ENCODE measurements around the gene LGALS9C.
A peak's percentile ranks its signal among the peaks of the same experiment; 100 is the strongest.
"Not testable (repeated sequence)": the region's sequence is repeated elsewhere in the genome, so short reads cannot be mapped to it uniquely, and the experiment has no call there.

LGALS9C gene

DNA sequence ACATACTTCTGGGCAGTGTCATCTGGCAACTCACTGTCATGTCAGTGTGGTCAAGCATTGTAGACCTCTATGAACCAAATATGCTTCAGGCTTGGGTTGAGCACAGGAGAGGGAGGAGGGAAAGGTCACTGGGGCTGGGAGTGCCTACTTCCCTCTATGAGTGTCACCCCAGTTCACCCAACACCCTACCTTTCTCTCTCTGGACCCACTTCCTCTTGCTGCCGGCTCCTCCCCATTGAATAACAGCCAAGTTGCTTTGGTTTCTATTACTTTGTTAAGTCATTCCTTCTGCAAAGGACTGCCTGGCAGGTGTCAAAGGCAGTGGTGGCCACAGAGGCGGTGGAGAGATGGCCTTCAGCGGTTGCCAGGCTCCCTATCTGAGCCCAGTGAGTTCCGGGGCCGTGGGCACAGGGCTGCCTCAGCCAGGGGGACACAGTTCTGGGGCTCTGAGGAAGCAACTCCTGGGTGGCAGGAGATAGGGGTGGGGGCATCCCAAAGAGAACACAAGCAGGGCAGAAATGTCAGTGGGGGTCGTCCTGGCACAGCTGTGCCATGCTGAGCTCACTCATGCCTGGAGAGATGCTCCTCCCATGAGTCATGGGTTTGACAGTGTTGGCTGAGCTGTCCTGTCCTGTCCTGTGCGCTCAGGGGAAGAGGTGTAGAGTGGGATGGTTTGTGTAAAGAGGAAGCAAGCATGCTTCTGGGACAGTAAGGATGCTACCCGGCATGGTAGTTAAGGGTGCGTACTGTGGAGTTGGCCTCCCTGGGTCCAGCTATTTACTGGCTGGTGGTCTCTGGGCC, at the start of gene LGALS9C:
LGALS9C (plus strand) TSS at position 282 of the 801 bp plus-strand sequence; CDS start at position 348, 66 bp downstream.
- DNase-seq (ENCODE audit: low spot score) = not testable (repeated sequence)

DNA sequence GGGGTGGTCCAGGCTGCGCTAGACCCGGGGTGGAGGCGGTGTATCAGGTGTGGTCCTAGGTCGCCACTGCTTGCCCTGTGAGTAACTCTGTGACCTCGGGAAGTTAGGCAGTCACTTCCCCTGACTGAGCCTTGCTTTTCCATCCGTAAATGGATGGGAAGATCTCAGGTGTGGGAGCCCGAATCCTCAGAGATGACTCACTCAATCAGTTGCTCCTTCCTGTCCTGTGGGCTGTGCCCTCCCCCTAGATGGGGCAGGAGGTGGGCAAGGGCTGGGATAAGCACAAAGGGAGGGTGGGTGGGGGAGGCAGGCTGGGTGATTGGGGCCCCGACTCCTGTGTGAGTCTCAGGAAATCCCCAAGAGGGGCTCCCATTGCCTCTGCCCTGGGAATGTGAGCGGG, 44.4 kb upstream of the LGALS9C start:
- not testable (repeated sequence) for DNase-seq (ENCODE audit: low spot score)

DNA sequence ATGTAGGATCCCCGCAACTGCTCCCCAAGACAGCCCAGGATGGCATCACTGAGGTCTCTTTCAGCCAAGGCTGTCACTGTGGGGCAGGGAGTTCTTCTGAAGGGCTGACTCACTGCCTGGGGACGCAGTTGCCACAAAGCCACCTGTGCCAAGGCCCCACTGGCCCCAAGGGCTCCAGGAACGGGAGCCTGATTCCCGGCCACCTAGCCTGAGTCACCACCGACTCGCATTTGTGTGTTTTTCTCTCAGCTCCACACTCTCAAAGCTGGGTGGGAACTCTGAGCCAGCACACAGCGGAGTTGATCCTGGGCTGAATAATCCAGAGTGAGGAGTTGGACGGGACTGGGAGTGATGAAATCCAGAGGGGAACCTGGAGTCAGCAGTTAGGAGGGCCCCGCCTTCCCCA, 37.1 kb upstream of the LGALS9C start:
- not testable (repeated sequence) for DNase-seq (ENCODE audit: low spot score)

DNA sequence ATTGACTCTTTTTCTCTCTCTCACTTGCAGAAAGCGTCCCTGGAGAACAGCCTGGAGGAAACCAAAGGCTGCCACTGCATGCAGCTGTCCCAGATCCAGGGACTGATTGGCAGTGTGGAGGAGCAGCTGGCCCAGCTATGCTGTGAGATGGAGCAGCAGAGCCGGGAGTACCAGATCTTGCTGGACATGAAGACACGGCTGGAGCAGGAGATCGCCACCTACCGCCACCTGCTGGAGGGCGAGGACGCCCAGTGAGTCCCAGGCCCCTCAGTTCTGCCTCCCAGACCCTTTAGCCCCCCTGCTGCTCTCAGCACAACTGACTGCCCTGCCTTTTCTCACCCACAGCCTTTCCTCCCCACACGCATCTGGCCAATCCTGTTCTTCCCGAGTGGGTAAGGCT, 34.5 kb upstream of the LGALS9C start:
- DNase-seq (ENCODE audit: low spot score) = peak; percentile 24

DNA sequence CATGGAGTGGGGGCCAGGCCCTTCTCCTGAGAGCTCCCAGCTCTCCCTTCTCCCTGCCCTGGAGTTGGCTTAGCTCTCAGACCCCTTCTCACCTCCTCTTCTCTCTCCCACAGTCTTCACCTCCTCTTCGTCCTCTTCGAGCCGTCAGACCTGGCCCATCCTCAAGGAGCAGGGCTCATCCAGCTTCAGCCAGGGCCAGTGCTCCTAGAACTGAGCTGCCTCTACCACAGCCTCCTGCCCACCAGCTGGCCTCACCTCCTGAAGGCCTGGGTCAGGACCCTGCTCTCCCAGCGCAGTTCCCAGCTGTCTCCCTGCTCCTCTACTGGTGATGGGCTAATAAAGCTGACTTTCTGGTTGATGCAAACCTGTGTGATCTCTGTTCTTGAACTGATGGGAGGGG, 34.1 kb upstream of the LGALS9C start:
- DNase-seq (ENCODE audit: low spot score) = not testable (repeated sequence)

DNA sequence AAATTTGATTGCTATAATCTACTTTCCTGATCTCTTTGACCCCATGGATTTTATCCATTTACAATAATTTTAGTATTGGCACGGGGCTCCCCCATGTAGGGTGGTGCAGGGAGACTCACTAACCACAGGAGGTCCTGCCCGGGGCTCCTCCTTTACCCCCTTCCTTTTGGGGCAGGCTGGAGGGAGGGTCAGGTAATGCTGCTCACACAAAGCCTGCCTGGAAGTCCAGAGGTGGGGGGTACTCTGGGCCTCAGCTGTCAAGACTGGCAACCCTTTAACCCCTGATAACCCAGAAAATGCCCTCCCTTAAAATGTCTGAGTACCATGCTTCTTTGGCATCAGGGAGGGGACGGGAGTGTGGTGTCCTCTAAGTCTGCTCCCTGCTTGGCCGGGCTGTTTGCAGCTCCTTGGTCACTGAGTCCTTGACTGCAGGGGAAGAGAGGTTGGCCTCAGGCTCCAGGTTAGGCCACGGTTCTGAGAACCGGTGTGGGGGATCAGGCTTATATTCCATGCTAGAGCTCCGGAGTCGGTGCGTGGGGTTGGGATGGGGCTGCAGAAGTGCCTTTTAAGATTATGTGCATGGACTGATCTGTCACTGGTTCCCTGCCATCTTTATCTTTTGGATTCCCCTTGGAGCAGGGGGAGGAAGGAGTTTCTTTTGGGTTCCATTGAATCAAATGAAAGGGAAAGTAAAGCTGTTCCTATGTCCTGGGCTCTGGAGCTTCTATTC, 28.9 kb upstream of the LGALS9C start:
- DNase-seq (ENCODE audit: low spot score) = not testable (repeated sequence)

DNA sequence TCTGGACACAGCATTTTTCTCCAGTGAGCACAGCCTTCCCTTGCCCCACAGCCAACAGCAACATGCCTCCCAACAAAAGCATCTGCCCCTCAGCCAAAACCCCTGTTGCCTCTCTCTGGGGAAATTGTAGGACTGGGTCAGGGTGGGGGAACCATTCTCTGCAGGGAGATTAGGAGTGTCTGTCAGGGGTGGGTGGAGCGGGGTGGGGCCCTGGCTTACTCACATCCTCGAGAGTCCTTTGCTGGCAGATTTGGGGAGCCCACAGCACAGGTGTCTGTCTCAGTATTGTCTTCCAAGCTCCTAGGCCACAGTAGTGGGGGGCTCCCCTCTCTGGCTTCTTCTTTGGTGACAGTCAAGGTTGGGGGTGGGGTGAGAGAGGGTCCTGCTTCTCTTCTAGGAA, 28.3 kb upstream of the LGALS9C start:
- DNase-seq (ENCODE audit: low spot score) = not testable (repeated sequence)

DNA sequence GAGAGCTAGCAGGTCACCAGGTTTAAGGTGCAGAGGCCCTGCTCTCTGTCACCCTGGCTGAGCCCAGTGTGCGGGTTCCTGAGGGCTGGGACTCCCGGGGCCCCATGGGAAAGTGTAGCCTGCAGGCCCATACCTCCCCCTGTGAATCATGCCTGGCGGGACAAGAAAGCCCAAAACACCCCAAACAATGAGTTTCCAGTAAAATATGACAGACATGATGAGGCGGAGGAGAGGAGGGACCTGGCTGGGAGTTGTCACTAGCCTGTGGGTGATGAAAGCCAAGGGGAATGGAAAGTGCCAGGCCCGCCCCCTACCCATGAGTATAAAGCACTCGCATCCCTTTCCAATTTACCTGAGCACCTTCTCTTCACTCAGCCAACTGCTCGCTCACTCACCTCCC, 26.8 kb upstream of the LGALS9C start:
- DNase-seq (ENCODE audit: low spot score) = not testable (repeated sequence)

DNA sequence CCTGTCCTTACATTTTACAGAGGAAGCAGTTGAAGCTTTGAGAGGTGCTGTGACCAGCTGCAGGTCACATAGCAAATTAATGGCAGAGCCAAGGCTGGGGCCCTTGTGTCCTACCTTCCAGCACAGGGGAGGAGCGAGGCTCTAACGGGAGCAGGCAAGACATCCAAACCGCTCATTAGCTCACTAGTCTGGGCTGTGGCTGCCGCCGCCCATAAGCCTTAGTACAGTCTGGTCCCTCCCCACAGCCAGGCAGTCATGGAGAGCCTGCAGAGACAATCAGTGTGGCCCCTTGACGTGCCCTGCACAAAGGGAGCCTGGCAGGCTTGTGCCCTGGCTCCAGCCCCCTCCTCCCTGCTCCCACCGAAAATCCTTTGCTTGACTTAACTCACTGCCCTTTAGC, 25.6 kb upstream of the LGALS9C start:
- DNase-seq (ENCODE audit: low spot score) = not testable (repeated sequence)

DNA sequence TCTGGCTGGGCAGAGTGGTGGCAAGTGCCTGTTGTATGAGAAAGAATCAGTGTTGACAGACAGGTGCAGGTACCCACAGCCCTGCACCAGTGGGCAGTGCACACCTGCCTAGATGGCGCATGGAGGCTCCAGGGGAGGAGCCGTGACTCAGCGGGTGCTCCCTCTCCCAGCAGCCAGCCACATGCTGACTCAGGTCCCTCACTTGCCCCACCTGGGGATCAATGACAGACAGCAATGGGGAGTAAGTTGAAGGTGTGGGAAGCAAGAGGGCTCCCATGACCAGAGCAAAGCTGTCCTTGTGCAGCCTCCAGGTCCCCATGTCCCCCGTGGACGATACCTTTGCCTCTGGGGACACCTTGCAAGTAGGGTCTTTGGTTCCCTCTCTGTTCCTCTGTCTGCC, 24.6 kb upstream of the LGALS9C start:
- DNase-seq (ENCODE audit: low spot score) = not testable (repeated sequence)

DNA sequence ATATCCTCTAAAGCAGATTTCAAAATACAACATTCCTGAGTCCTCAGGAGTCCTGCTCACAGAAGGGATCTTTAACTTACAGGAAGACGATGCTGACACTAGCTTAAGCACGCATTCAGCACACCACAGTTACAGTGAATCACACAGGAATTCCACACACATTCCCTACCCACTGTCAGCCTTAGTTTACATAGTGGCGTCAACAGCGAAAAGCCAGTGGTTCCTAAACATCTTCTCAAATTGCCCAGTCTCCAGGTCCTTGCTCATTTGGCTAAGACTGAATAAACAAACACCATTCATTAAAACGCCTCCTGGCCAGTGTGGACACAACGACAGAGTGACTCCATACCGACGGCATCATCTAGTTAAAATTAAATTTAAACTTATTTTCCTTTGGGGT, 17.6 kb upstream of the LGALS9C start:
- DNase-seq (ENCODE audit: low spot score) = not testable (repeated sequence)

DNA sequence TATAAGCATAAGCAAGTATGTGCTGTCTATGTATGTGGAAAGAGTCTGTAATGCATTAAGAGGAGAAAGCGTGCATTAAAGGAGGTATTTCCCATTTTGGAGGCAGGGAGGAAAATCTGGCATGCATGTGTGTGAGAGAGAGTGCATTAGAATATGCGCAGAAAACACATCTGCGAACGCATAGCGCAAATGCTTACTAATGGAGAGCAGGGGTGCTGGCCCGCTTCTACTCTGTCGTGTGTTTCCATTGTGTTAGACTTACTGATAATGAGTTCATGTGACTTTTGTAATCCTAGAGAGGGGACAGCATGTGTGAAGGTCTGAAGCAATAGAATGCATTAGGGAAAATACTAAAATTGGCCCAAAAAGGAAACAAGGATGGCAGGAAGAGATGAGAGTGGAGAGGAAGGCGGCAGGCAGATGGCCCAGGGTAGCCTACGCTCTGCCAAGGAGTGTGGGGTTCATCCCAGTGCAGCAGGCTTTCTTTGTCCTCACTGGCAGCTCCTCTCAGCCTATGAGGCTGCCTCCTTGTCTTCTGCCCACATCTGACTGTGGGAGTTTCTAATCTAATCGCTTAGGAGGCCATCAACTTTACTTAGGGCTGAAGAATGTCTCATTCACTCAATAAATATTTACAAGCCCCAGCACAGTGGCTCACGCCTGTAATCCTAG, 12.6 kb upstream of the LGALS9C start:
- not testable (repeated sequence) for DNase-seq (ENCODE audit: low spot score)

DNA sequence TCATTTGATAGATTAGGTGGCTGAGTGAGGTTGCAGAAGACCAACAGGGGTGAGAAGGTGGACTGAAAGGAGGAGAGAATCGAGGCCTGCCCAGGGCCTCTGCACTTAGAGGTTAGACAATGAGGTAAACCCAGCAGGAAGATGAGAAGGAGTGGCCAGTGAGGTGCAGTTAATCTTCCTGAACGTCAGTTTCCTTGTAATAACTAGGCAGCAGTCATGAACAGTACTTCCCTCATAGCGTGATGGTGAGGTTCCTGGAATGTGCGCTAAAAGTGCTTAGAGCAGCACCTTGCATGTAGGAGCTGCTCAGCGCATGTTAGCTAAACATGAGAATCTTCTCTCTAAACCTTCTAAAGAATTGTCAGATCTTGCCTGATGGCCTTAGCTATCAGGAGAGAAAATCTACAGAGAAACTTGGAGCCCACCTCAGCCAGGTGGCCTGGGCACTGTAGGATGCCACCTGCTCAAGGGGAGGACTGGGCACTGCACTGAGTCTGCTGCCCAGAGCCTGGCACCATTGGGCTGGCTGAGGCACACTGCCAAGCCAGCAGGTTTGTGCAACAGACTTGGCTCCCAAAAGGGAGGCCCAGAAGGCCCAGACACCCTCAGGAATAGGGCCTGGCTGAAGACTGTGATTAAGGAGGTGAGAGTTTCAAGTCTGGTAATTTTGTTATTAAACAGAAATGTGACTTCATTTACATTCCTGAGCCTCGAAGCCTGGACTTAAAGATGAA, 10.2 kb upstream of the LGALS9C start:
- DNase-seq (ENCODE audit: low spot score) = not testable (repeated sequence)

DNA sequence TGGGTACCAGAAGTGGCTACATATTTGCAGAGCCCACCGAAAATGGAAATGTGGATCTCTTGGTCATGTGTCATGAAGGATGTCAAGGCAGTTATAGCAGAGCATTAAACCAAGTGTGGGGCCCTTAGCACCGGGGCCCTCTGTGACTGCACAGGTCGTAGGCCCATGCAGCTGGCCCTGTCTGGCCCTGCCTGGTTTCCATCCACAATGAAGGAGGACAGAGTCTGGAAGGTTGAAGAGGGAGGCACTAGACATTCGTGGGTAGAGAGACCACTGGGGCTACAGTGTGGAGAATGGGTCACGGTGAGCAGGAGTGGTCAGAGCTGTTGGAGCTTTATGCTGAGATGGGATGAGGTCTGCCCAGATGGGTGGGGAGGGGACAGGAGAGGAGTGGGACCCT, 9.6 kb upstream of the LGALS9C start:
- DNase-seq (ENCODE audit: low spot score) = not testable (repeated sequence)

DNA sequence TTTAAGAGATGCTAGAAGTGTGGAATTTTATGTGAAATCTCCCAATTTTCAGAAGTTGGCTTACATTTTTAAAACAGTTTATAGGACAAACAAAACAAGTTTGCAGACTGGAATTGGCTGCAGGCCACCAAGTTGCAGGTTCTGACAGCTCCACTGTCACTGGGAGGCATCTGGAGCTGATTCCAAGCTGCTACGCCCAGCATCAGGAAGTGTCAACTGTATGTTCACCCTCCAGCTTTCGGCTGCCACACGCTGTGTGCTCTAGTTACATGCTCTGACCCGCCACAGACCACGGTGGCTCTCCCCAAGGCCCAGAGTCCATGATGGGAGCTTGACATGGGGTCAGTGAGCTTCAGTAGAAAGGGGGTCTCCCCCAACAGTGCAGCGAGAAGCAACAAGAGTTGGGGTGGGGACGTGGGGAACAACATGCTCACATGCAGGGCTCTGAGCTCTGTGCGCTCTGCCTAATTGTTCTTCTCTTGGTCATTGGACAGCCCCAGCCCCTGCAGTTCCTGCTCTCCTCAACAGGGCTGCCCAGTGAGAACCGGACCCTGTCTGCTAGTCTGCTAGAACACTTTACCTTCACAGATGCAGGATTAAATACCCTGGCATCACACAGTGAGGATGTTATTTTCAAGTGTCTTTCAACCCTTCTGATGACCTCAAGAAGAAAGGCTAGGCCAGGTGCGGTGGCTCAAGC, 8.0 kb upstream of the LGALS9C start:
- DNase-seq (ENCODE audit: low spot score) = not testable (repeated sequence)

DNA sequence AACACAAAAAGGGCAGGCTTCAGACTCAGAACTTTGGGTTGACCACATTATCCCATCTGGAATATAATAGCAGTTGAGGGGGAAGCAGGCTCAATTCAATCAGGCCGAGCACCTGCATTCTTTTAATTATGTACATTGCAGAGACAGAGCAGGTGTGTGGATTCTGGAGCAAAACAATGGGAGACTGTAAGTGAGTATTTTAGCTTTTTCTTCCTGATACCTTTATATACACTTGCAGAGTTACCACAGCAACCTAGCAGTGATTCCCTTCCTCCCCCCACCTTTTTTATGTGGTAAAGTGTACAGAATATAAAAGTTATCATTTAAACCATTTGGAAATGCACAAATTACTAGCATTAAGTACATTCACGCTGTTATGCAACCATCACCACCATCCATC, 6.8 kb upstream of the LGALS9C start:
- DNase-seq (ENCODE audit: low spot score) = not testable (repeated sequence)

DNA sequence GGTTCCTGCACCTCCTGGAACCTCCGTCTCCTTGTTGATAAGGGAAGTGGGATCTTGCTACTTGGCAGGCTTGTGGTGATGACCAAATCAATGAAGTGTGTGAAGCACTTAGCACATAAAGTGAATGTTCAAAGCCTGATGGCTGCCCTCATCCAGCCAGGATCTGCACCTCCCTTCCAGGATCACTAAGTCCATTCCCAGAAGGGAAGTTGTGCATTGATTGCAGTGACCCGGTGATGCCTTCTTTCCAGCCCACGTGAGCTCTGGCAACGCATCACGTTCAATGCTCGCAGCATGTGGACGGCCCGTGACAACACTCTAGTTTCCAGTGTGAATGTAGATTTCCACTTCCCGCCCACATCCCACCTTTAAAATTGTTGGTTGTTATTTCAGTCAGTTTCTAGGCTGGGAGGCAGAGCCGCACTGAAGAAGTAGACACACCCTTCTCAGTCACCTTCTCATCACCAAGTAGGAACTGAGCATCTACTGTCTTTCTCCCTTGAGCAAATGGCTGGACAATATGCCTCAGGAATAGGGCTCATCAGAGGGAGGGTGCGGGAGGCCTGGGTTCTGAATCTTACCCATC, 6.2 kb upstream of the LGALS9C start:
- not testable (repeated sequence) for DNase-seq (ENCODE audit: low spot score)

DNA sequence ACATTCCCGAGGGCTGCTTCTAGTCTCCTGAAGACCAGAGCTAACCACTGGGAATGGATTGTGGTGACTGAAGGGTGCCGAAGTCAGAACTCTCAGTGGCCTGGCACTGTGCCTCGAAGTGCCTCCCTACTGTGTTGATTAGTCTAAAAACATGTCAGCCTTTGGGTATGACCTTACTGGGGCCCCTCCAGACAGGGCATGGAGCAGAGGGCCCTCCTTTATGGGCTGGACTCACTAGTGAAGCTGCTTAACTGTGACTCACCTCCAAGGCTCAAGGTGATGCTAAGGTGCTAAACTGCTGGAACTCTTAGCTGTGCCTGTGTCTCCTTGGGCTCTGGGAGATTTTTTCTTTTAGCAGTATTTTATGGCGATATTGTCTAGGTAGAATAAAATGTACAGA, 2.6 kb upstream of the LGALS9C start:
- DNase-seq (ENCODE audit: low spot score) = not testable (repeated sequence)

DNA sequence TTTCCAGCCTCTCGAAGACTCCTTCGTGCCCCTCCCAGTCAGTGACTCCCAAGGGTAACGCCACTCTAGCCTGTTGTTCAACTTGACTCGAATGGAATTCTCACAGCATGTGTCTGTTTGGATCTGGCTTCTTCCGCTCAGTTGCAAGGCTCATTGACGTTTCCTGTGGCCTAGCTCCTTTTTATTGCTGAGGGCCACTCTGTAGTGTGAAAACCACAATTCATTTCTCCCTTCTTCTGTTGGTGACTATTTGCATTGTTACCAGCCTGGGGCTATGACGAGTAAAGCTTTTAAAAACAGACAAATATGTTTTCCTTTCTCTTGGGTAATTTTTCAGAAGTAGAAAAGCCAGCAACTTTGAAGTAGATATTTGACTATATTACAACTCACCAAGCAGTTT, 1.8 kb upstream of the LGALS9C start:
- DNase-seq (ENCODE audit: low spot score) = not testable (repeated sequence)

DNA sequence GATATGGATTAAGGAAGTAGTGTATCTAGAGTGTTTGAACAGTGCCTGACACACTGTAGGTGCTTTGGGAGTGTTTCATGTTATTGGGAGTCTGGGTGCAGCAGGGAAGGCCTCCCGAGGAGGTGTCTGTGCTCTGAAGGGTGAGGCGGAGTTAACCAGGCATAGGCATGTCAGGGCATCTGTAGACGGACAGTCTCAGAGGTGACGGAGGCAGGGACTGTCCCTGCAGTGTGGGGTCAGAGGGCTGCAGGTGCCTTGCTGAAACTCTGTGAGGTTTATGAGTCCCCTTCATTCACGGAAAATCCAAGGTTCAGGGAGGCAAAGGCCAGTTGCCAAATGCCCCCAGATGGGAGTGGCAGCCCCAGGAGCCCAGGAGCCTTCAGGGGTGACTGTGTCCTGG, 778 bp downstream of the LGALS9C start:
- not testable (repeated sequence) for DNase-seq (ENCODE audit: low spot score)

DNA sequence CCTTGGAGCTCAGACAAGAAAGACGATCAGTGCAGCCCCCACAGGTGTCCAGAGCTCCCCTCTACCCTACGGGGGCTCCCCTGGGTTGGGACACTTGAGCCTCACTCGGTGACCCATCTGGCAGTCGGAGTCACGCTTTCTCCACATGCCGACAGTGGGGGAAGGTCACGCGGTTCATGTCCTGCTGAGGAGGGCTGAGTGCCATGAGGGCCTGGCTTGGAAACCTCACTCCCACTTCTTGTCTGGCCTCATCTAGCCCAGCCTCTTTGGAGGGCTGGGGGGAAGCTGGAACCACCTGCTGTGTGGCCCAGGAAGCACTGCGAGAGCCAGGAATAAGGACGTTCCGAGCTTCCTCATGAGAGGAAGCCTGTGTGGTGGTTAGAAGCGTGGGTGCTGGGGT, 1.8 kb downstream of the LGALS9C start:
- DNase-seq (ENCODE audit: low spot score) = not testable (repeated sequence)

Measured in CD4-positive, alpha-beta T cell treated with Interleukin-15 for 4 hours (primary cell).